AG04449 (cell line): ENCODE measurements around the gene LYPD6B.

Experiments used
- CTCF ChIA-PET: fragments of 350-600 bp; formaldehyde crosslinking; extraction: SDS; loops from one replicate; lab custom pipeline; 2021; ENCODE audit warnings: antibody characterized with exemption; lab: Yijun Ruan, JAX
- POLR2A ChIA-PET: fragments of 400-600, 350-600 bp; formaldehyde crosslinking; extraction: SDS; loops from one replicate; lab custom pipeline; 2020; ENCODE audit warnings: antibody characterized with exemption, inconsistent platforms; lab: Yijun Ruan, JAX
- DNase-seq: peaks from one replicate; pipeline ENCODE4 v3.0.0-alpha.2; 2010; ENCODE audit warnings: low read depth, low spot score
- H3K4me3 ChIP-seq: 2 replicates; pipeline ENCODE4 v1.5.1; 2011; ENCODE audit warnings: low read depth, mild to moderate bottlenecking, control low read depth, low read length
- TF ChIP-seq, protein P1 (sequence below): IDR thresholded peaks from one replicate; pipeline ENCODE4 v1.5.1; 2011; ENCODE audit warnings: mild to moderate bottlenecking, moderate library complexity, low read length, control low read depth, inconsistent platforms; ENCODE audit not compliant: insufficient read depth; ENCODE audit errors: missing control alignments

LYPD6B gene

DNA sequence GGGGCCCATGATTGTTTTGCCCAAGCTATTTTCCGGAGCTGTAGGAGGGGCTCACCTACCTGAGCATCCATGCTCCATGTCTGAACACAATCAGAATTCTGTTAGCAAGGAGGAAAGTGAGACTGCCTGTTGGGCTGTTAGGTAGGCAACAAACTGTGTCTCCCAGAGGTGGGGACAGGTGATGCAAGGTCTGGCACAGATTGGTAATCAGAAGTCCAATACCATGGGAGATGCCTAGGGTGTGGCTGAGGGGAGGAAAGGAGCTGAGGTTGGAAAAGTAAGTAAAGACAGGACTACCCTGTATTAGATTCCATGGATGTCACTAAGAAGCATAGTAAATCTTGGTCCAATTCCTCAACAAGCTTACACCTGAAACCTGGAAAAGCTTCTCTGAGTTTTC lies 3.0 kb downstream of the LYPD6B start:
- TF ChIP-seq, protein P1, sequence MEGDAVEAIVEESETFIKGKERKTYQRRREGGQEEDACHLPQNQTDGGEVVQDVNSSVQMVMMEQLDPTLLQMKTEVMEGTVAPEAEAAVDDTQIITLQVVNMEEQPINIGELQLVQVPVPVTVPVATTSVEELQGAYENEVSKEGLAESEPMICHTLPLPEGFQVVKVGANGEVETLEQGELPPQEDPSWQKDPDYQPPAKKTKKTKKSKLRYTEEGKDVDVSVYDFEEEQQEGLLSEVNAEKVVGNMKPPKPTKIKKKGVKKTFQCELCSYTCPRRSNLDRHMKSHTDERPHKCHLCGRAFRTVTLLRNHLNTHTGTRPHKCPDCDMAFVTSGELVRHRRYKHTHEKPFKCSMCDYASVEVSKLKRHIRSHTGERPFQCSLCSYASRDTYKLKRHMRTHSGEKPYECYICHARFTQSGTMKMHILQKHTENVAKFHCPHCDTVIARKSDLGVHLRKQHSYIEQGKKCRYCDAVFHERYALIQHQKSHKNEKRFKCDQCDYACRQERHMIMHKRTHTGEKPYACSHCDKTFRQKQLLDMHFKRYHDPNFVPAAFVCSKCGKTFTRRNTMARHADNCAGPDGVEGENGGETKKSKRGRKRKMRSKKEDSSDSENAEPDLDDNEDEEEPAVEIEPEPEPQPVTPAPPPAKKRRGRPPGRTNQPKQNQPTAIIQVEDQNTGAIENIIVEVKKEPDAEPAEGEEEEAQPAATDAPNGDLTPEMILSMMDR: no peak
- no peak overlapping the region for H3K4me3 ChIP-seq
- no peak for DNase-seq
- POLR2A ChIA-PET: interaction anchor here (0.7 kb wide), 1 partner anchor 1423 kb away, joined by 4 read pairs; no protein-coding TSS in a partner anchor
- CTCF ChIA-PET: interaction anchor here (0.7 to 5.2 kb wide), 4 partner anchors 9 to 175 kb away, joined by 3 to 37 read pairs (median 4); no protein-coding TSS in a partner anchor

DNA sequence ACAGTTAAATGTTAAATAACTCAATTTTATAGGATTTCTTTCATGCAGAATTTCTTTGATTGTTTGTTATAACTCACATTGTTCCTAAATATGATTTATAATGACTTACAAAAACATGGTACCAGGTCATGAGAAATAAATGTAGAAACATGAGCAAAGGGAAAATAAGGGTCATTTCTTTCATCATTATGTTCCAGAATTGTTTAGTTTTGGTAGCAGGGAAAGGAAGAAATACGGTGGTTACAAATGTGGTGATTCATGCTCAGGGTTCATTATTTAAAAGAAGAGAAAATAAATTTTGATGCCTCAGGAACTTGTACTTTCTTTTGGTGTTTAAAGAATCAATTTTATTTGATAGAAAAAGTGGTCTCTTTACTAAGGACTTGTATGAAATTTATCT lies 4.4 kb downstream of the LYPD6B start:
- DNase-seq: no peak

DNA sequence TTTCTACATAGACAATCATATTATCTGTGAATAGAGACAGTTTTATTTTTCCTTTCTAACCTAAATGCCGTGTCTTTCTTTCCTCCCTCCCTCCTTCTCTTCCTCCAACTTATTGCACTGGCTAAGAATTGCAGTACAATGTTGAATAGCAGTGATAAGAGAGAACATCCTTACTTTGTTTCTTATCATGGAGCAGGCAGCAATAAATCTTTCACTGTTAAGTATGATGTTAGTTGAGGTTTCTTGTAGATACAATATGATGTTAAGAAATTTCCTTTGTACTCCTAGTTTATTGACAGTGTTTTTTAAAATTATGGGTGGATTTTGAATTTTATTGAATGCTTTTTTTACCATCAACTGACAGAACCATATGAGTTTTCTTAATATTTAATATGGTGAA lies 6.0 kb downstream of the LYPD6B start:
- CTCF ChIA-PET: no interaction called here
- POLR2A ChIA-PET: no interaction called here
- TF ChIP-seq, protein P1: no peak
- H3K4me3 ChIP-seq: no peak overlapping the region
- DNase-seq: no peak

More for the DNA sequence above, 4.4 kb downstream of the LYPD6B start:
- TF ChIP-seq, protein P1: no peak
- ChIA-PET POLR2A (no interaction called here), CTCF (interaction anchor here (0.7 kb wide), 1 partner anchor 26 kb away, joined by 4 read pairs; no protein-coding TSS in a partner anchor)
- no peak overlapping the region for H3K4me3 ChIP-seq

DNA sequence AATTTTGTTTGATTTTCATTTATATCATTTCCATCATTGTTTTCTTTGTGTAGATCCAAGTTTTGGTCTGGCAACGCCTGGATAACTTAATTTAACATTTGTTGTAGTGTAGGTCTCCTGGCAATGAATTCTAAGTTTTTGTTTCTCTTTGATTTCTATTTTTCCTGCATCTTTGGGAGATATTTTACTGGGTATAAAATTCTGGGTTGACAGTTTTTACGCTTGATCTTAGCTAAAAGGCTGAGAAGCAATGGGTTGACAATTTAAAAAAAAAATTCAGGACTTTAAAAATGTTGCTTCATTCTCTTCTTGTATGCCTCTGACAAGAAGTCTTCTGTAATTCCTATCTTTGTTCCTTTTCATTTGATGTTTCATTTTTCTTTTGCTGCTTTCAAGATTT lies 8.6 kb downstream of the LYPD6B start:
- ChIA-PET POLR2A (no interaction called here), CTCF (no interaction called here)
- TF ChIP-seq, protein P1: no peak
- no peak overlapping the region for H3K4me3 ChIP-seq
- no peak for DNase-seq

DNA sequence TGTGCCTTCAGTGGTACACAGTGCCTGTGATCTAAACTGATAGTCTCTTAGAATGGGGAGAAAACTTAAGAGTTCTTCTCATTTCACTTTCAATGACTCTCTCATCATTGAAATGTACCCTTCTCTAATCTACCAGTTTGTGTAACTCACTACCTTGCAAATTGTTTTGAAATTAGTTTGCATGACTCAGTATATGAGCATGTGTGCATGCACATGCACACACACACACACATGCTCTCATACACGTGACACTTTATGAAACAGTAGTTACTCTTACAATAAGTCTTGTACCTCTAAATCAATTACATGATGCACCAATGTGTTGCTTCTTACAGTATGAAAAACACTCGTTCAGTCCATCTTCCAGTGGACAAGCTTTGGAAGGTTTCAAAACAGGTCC lies 10.6 kb downstream of the LYPD6B start:
- H3K4me3 ChIP-seq: no peak overlapping the region
- TF ChIP-seq, protein P1: no peak
- POLR2A ChIA-PET: no interaction called here
- no peak for DNase-seq
- CTCF ChIA-PET: interaction anchor here (1.0 to 1.8 kb wide), 4 partner anchors 10 to 512 kb away, joined by 3 to 6 read pairs (median 4); no protein-coding TSS in a partner anchor

DNA sequence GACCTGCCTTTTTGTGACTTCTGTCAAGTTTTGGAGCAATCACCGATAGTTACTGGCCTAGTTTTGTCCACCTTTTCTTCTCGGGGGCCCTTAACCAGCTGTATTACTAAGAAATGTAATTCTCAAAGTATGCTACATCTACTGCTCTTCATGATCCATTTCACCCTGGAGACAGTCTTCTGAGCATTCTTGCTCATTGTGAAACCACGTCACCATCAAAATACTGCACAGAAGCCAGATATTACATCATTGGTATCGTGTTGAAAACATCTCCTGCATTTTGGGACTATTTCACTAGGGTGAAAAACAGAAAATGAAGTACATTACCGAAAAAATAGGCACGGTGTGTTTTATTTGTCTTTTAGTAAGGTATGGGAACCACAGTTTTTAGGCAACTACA lies 11.7 kb downstream of the LYPD6B start:
- TF ChIP-seq, protein P1: no peak
- no peak overlapping the region for H3K4me3 ChIP-seq
- ChIA-PET POLR2A (no interaction called here), CTCF (interaction anchor here (0.8 to 1.8 kb wide), 4 partner anchors 9 to 36 kb away, joined by 3 to 6 read pairs (median 4); no protein-coding TSS in a partner anchor)
- DNase-seq: peak; percentile 44
